ENCODE data around the gene DAPK2.

The DAPK2 gene

GRCh38 chr15:63945007-63945788 lies 101.1 kb downstream of the DAPK2 start:
- Histone ChIP-seq H3K27me3 (ENCODE audit: insufficient read depth, low read length) (no peaks in the 10 kb centered on the region), H3K4me3 (ENCODE audit: low read depth, low read length) (no peak overlapping the region), H3K27ac (ENCODE audit: low read depth, low read length) (no peak overlapping the region), H2AK5ac (ENCODE audit: low read length) (no peak overlapping the region), H4K8ac (ENCODE audit: low read depth, low read length) (peak overlapping the region; percentile 26), H4K12ac (ENCODE audit: low read depth, low read length) (no peak overlapping the region), H3K9ac (ENCODE audit: low read length) (no peak overlapping the region), H3K36me3 (ENCODE audit: control insufficient read depth in 1 of 2, insufficient read depth in 2 of 2, low read length in 2 of 2) (no peaks in the 10 kb centered on the region), H3K23ac (ENCODE audit: low read length) (no peak overlapping the region), H3K79me1 (ENCODE audit: low read length) (no peaks in the 10 kb centered on the region), H2AFZ (ENCODE audit: insufficient read depth, low read length, poor library complexity) (peak overlapping the region; percentile 40), H2BK5ac (ENCODE audit: low read depth, low read length, poor library complexity) (no peak overlapping the region), H4K91ac (ENCODE audit: low read depth, low read length) (no peak overlapping the region), H3K4ac (ENCODE audit: low read depth, low read length) (no peak overlapping the region), H3K18ac (ENCODE audit: low read length) (no peak overlapping the region), H3K4me1 (ENCODE audit: control insufficient read depth in 1 of 2, insufficient read depth in 2 of 2, low read length in 2 of 2) (peaks cover 0 to 4% of the 10 kb centered on the region in 2 experiments), H3K14ac (ENCODE audit: low read length) (no peak overlapping the region), H3K9me3 (ENCODE audit: insufficient read depth, low read depth, low read length) (peaks cover 2% of the 10 kb centered on the region), H3K79me2 (ENCODE audit: control insufficient read depth, insufficient read depth, low read length, poor library complexity) (no peaks in the 10 kb centered on the region), H3K4me2 (ENCODE audit: low read length) (no peak overlapping the region), H2BK120ac (ENCODE audit: insufficient read depth, low read length, poor library complexity) (no peak overlapping the region), H2BK12ac (ENCODE audit: low read length) (no peak overlapping the region)
- DNase-seq, result peak; percentile 60 to 79
- WGBS (ENCODE audit: extremely low coverage, insufficient coverage, insufficient read length), result no CpG with 5 or more reads among the region's 8 CpGs

GRCh38 chr15:63944681-63944955 lies 101.7 kb downstream of the DAPK2 start:
- no peaks in the 10 kb centered on the region for H3K27me3 ChIP-seq (ENCODE audit: insufficient read depth, low read length)
- H3K27ac ChIP-seq (ENCODE audit: low read depth, low read length), result no peak overlapping the region
- no peak overlapping the region for H2BK12ac ChIP-seq (ENCODE audit: low read length)
- peaks cover 2% of the 10 kb centered on the region for H3K79me1 ChIP-seq (ENCODE audit: low read length)
- DNase-seq, result no peak
- H3K9me3 ChIP-seq (ENCODE audit: insufficient read depth, low read depth, low read length), result peaks cover 2% of the 10 kb centered on the region
- H3K4ac ChIP-seq (ENCODE audit: low read depth, low read length), result no peak overlapping the region
- no peak overlapping the region for H2BK5ac ChIP-seq (ENCODE audit: low read depth, low read length, poor library complexity)
- H3K23ac ChIP-seq (ENCODE audit: low read length), result no peak overlapping the region
- no peak overlapping the region for H3K4me2 ChIP-seq (ENCODE audit: low read length)
- H2AFZ ChIP-seq (ENCODE audit: insufficient read depth, low read length, poor library complexity), result no peak overlapping the region
- H4K8ac ChIP-seq (ENCODE audit: low read depth, low read length), result no peak overlapping the region
- no peak overlapping the region for H3K14ac ChIP-seq (ENCODE audit: low read length)
- peaks cover 0 to 7% of the 10 kb centered on the region in 2 experiments for H3K4me1 ChIP-seq (ENCODE audit: control insufficient read depth in 1 of 2, insufficient read depth in 2 of 2, low read length in 2 of 2)
- no peak overlapping the region for H4K91ac ChIP-seq (ENCODE audit: low read depth, low read length)
- WGBS (ENCODE audit: extremely low coverage, insufficient coverage, insufficient read length), result no CpG with 5 or more reads among the region's 3 CpGs
- H3K4me3 ChIP-seq (ENCODE audit: low read depth, low read length), result no peak overlapping the region
- no peak overlapping the region for H2AK5ac ChIP-seq (ENCODE audit: low read length)
- no peak overlapping the region for H3K9ac ChIP-seq (ENCODE audit: low read length)
- no peaks in the 10 kb centered on the region for H3K36me3 ChIP-seq (ENCODE audit: control insufficient read depth in 1 of 2, insufficient read depth in 2 of 2, low read length in 2 of 2)
- H3K79me2 ChIP-seq (ENCODE audit: control insufficient read depth, insufficient read depth, low read length, poor library complexity), result no peaks in the 10 kb centered on the region
- no peak overlapping the region for H2BK120ac ChIP-seq (ENCODE audit: insufficient read depth, low read length, poor library complexity)
- no peak overlapping the region for H4K12ac ChIP-seq (ENCODE audit: low read depth, low read length)
- no peak overlapping the region for H3K18ac ChIP-seq (ENCODE audit: low read length)

GRCh38 chr15:63943829-63944680 lies 102.2 kb downstream of the DAPK2 start:
- H3K4ac ChIP-seq (ENCODE audit: low read depth, low read length), result no peak overlapping the region
- no CpG with 5 or more reads among the region's 9 CpGs for WGBS (ENCODE audit: extremely low coverage, insufficient coverage, insufficient read length)

GRCh38 chr15:63942486-63943365 lies 103.6 kb downstream of the DAPK2 start:
- H2BK120ac ChIP-seq (ENCODE audit: insufficient read depth, low read length, poor library complexity), result no peak overlapping the region
- H3K9me3 ChIP-seq (ENCODE audit: insufficient read depth, low read depth, low read length), result no peaks in the 10 kb centered on the region
- H2AK5ac ChIP-seq (ENCODE audit: low read length), result no peak overlapping the region
- no peaks in the 10 kb centered on the region for H3K27me3 ChIP-seq (ENCODE audit: insufficient read depth, low read length)
- no peak overlapping the region for H3K4me2 ChIP-seq (ENCODE audit: low read length)
- no peak overlapping the region for H3K14ac ChIP-seq (ENCODE audit: low read length)
- H3K18ac ChIP-seq (ENCODE audit: low read length), result no peak overlapping the region
- no peak overlapping the region for H2BK5ac ChIP-seq (ENCODE audit: low read depth, low read length, poor library complexity)
- no peak overlapping the region for H2BK12ac ChIP-seq (ENCODE audit: low read length)
- H4K91ac ChIP-seq (ENCODE audit: low read depth, low read length), result no peak overlapping the region
- H3K4ac ChIP-seq (ENCODE audit: low read depth, low read length), result no peak overlapping the region
- peaks cover 1% of the 10 kb centered on the region for H3K79me2 ChIP-seq (ENCODE audit: control insufficient read depth, insufficient read depth, low read length, poor library complexity)
- peaks cover 0 to 7% of the 10 kb centered on the region in 2 experiments for H3K4me1 ChIP-seq (ENCODE audit: control insufficient read depth in 1 of 2, insufficient read depth in 2 of 2, low read length in 2 of 2)
- no peak overlapping the region for H3K9ac ChIP-seq (ENCODE audit: low read length)
- no peak overlapping the region for H4K8ac ChIP-seq (ENCODE audit: low read depth, low read length)
- WGBS (ENCODE audit: extremely low coverage, insufficient coverage, insufficient read length), result no CpG with 5 or more reads among the region's 6 CpGs
- H3K4me3 ChIP-seq (ENCODE audit: low read depth, low read length), result no peak overlapping the region
- H3K27ac ChIP-seq (ENCODE audit: low read depth, low read length), result no peak overlapping the region
- no peak overlapping the region for H2AFZ ChIP-seq (ENCODE audit: insufficient read depth, low read length, poor library complexity)
- no peak overlapping the region for H4K12ac ChIP-seq (ENCODE audit: low read depth, low read length)
- H3K23ac ChIP-seq (ENCODE audit: low read length), result no peak overlapping the region
- peaks cover 4% of the 10 kb centered on the region for H3K79me1 ChIP-seq (ENCODE audit: low read length)
- no peaks in the 10 kb centered on the region for H3K36me3 ChIP-seq (ENCODE audit: control insufficient read depth in 1 of 2, insufficient read depth in 2 of 2, low read length in 2 of 2)
- DNase-seq, result no peak

More at GRCh38 chr15:63943829-63944680, 102.2 kb downstream of the DAPK2 start:
- H4K8ac ChIP-seq (ENCODE audit: low read depth, low read length), result no peak overlapping the region
- no peak overlapping the region for H3K9ac ChIP-seq (ENCODE audit: low read length)
- no peak overlapping the region for H3K18ac ChIP-seq (ENCODE audit: low read length)
- H3K9me3 ChIP-seq (ENCODE audit: insufficient read depth, low read depth, low read length), result peaks cover 2% of the 10 kb centered on the region
- no peak overlapping the region for H3K23ac ChIP-seq (ENCODE audit: low read length)
- H4K12ac ChIP-seq (ENCODE audit: low read depth, low read length), result no peak overlapping the region
- DNase-seq, result no peak
- H3K79me2 ChIP-seq (ENCODE audit: control insufficient read depth, insufficient read depth, low read length, poor library complexity), result no peaks in the 10 kb centered on the region
- H2AK5ac ChIP-seq (ENCODE audit: low read length), result no peak overlapping the region
- no peak overlapping the region for H2BK12ac ChIP-seq (ENCODE audit: low read length)
- no peak overlapping the region for H2AFZ ChIP-seq (ENCODE audit: insufficient read depth, low read length, poor library complexity)
- H3K4me2 ChIP-seq (ENCODE audit: low read length), result no peak overlapping the region
- H4K91ac ChIP-seq (ENCODE audit: low read depth, low read length), result no peak overlapping the region
- no peak overlapping the region for H3K14ac ChIP-seq (ENCODE audit: low read length)
- peaks cover 0 to 7% of the 10 kb centered on the region in 2 experiments for H3K4me1 ChIP-seq (ENCODE audit: control insufficient read depth in 1 of 2, insufficient read depth in 2 of 2, low read length in 2 of 2)
- no peak overlapping the region for H3K4me3 ChIP-seq (ENCODE audit: low read depth, low read length)
- H3K36me3 ChIP-seq (ENCODE audit: control insufficient read depth in 1 of 2, insufficient read depth in 2 of 2, low read length in 2 of 2), result no peaks in the 10 kb centered on the region
- H3K79me1 ChIP-seq (ENCODE audit: low read length), result peaks cover 2% of the 10 kb centered on the region
- no peak overlapping the region for H2BK5ac ChIP-seq (ENCODE audit: low read depth, low read length, poor library complexity)
- no peak overlapping the region for H3K27ac ChIP-seq (ENCODE audit: low read depth, low read length)
- H3K27me3 ChIP-seq (ENCODE audit: insufficient read depth, low read length), result no peaks in the 10 kb centered on the region
- no peak overlapping the region for H2BK120ac ChIP-seq (ENCODE audit: insufficient read depth, low read length, poor library complexity)
